Measurements from ENCODE around the gene CDKN1B. TPM values are rescaled to one million over a fixed set of nuclear protein-coding genes. Genes with fewer than 3 reads are reported as not detected.

The CDKN1B gene
- total RNA-seq, 1 donor from 2014 or later: 25.5 TPM

DNA sequence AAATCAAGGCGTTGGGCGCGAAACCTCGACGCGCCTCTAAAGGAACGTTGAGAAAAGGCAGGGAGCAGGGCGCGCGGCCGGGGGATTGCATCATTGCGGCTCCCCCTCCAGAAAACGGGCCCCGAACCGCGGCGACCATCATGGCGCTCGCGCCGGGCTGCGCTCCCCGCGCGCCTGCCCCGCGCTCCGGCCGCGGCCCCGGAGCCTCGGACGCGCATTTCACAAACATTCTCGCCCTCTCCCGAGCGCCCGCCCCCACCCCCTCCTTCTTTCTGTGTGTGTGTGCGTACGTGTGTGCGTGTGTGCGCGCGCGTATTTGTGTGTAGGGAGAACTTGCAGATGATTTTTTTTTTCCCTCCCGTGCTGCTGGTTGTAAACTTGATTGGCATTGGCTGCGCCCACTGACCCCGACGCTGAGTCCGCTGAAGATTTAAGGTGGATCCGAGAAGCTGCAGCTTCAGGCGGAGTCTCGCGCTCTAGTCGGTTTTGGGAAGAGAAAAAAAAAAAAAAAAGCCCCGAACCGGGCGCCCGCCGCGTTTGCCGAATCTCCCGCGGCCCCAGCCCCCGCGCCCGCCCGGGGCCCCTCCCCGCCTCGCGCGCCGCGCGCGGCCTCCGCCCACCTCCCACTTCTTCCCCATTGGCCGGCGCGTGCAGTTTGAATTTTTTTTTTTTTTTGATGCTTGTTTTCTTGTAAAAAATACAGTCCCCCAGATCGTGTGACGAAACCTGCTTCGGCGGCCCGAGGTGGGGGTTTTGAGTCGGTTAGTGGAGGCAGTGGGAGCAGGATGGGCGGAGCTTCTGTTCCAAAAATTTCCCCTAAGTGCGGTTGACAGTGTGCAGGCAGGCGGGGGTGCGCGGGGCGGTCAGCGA lies 8.2 kb downstream of the CDKN1B start:
- TF ChIP-seq, protein P1, sequence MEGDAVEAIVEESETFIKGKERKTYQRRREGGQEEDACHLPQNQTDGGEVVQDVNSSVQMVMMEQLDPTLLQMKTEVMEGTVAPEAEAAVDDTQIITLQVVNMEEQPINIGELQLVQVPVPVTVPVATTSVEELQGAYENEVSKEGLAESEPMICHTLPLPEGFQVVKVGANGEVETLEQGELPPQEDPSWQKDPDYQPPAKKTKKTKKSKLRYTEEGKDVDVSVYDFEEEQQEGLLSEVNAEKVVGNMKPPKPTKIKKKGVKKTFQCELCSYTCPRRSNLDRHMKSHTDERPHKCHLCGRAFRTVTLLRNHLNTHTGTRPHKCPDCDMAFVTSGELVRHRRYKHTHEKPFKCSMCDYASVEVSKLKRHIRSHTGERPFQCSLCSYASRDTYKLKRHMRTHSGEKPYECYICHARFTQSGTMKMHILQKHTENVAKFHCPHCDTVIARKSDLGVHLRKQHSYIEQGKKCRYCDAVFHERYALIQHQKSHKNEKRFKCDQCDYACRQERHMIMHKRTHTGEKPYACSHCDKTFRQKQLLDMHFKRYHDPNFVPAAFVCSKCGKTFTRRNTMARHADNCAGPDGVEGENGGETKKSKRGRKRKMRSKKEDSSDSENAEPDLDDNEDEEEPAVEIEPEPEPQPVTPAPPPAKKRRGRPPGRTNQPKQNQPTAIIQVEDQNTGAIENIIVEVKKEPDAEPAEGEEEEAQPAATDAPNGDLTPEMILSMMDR (IDR thresholded peaks at IDR 0.05; ENCODE audit: insufficient read depth, low read length, poor library complexity, severe bottlenecking): no peak
- H3K27me3 ChIP-seq (ENCODE audit: control insufficient read depth, insufficient read depth, low read length): no peaks in the 10 kb centered on the region

DNA sequence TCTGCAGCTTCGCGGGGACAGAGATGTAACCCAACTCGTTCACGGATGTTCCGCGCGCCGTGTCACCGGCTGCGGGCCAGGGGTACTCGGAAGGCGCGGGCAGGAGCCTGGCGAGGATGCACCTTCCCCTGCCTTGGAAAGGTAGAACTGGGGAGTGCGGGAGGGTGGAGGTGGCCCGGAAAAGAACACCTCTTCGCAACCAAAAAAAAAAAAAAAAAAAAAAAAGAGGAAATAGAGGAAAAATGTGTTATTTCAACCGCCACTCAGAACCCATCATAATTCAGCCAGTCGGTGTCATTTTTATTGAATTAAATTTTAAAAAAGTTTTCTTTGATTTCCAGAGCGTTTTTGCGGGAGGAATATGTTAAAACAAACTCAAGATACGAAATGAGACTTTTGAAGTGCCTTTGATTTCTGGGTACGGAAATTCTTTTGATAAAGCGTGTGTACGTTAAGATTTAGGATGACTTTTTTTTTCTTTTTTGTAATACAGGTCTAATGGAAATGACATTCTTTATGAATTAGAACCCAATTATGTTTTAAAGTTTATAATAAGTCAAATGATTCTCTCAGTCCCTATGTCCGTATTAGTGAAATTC lies 8.9 kb downstream of the CDKN1B start:
- H3K27me3 ChIP-seq (ENCODE audit: control insufficient read depth, insufficient read depth, low read length): no peaks in the 10 kb centered on the region
- H3K36me3 ChIP-seq (ENCODE audit: control insufficient read depth, insufficient read depth, low read length): no peaks in the 10 kb centered on the region
- DNase-seq (ENCODE audit: low read depth): no peak
- TF ChIP-seq, protein P1 (IDR thresholded peaks at IDR 0.05; ENCODE audit: insufficient read depth, low read length, poor library complexity, severe bottlenecking): no peak
- H3K4me3 ChIP-seq (ENCODE audit: low read depth, low read length): peak overlapping the region; percentile 89

More for the DNA sequence above, 8.2 kb downstream of the CDKN1B start:
- no peaks in the 10 kb centered on the region for H3K36me3 ChIP-seq (ENCODE audit: control insufficient read depth, insufficient read depth, low read length)
- peak; percentile 97 for DNase-seq (ENCODE audit: low read depth)
- peak overlapping the region; percentile 89 for H3K4me3 ChIP-seq (ENCODE audit: low read depth, low read length)

DNA sequence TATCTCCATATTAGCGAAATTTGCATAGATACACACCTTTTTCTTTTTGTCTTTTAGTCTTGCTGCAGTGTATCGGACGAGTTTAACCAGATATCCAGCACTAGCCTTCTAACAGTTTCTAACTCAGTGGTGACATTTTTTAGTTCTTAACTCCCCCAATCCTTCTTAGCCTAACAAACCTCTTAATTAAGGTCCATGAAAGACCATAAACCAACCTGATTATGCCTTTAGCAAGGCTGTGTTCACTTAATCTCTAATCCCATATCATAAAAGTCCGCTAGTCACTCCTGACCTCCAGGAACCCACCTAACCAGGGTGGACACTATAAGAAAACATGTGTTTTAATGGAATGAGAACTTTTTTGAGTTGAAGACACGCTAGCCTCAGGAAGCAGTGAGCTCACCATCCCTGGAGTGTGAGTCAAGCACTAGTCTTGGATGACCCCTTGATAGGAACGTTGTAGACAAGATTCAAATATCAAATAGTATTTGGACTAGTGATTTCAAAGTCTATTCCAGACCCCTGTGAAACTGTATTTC lies 9.5 kb downstream of the CDKN1B start:
- no peaks in the 10 kb centered on the region for H3K36me3 ChIP-seq (ENCODE audit: control insufficient read depth, insufficient read depth, low read length)
- peak overlapping the region; percentile 89 for H3K4me3 ChIP-seq (ENCODE audit: low read depth, low read length)
- TF ChIP-seq, protein P1 (IDR thresholded peaks at IDR 0.05; ENCODE audit: insufficient read depth, low read length, poor library complexity, severe bottlenecking): no peak
- no peak for DNase-seq (ENCODE audit: low read depth)
- no peaks in the 10 kb centered on the region for H3K27me3 ChIP-seq (ENCODE audit: control insufficient read depth, insufficient read depth, low read length)

- H3K27me3 ChIP-seq (ENCODE audit: control insufficient read depth, insufficient read depth, low read length): no peaks in the 10 kb centered on the region
- DNase-seq (ENCODE audit: low read depth): no peak
- no peak overlapping the region for H3K4me3 ChIP-seq (ENCODE audit: low read depth, low read length)
- TF ChIP-seq, protein P1 (IDR thresholded peaks at IDR 0.05; ENCODE audit: insufficient read depth, low read length, poor library complexity, severe bottlenecking): no peak
- no peaks in the 10 kb centered on the region for H3K36me3 ChIP-seq (ENCODE audit: control insufficient read depth, insufficient read depth, low read length)
These were observed 14.0 kb downstream of the CDKN1B start for GRCh38 chr12:12731178-12731577.

DNA sequence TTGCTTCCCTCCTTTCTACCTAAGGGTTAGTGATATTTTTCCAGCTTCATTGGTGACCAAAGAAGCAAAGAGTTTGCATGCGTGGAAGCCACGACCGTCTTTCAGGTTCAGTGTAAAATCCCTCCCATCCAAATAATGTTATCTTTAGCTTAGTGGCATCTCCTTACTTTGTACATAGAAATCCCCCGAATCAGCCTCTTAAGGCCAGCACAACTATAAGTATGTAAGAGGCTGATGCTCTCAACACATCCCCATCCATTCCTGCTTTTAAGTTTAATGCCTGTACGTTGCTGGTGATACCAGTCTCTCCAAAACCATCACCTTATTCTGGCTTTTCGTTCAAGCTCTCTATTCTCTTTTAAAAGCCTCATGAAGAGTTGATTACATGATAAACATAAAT lies 14.6 kb downstream of the CDKN1B start:
- no peak for DNase-seq (ENCODE audit: low read depth)
- TF ChIP-seq, protein P1 (IDR thresholded peaks at IDR 0.05; ENCODE audit: insufficient read depth, low read length, poor library complexity, severe bottlenecking): no peak
- Histone ChIP-seq H3K36me3 (ENCODE audit: control insufficient read depth, insufficient read depth, low read length) (no peaks in the 10 kb centered on the region), H3K27me3 (ENCODE audit: control insufficient read depth, insufficient read depth, low read length) (no peaks in the 10 kb centered on the region), H3K4me3 (ENCODE audit: low read depth, low read length) (no peak overlapping the region)

All from kidney epithelial cell (primary cell).